ENCODE results near the gene PDCD2L.
A peak's percentile ranks its signal among the peaks of the same experiment; 100 is the strongest.

PDCD2L gene

DNA sequence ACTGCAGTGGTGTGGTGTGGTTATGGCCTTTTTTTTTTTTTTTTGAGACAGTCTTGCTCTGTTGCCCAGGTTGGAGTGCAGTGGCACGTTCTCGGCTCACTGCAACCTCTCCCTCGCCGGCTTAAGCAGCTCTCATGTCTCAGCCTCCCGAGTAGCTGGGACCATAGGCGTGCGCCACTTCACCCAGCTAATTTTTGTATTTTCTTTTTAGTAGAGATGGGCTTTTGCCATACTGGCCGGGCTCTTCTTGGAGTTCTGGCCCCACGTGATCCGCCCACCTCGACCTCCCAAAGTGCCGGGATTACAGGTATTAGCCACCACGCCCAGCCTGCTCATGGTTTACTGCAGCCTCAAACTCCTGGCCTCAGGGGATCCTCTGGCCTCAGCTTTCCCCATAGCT, 7.0 kb downstream of the PDCD2L start:
- Histone ChIP-seq H3K27me3 (replicated peaks) (no peaks in the 10 kb centered on the region), H3K36me3 (replicated peaks) (peaks cover 13% of the 10 kb centered on the region), H3K4me3 (ENCODE audit: low read depth, low read length) (no peak overlapping the region), H3K27ac (no peak overlapping the region)
- no peak for DNase-seq
- in situ Hi-C loops (cut with HindIII; ENCODE audit: low pct_ligation_motif_present, low sequenced_read_pairs) = no loop called here
- TF ChIP-seq, protein P1, sequence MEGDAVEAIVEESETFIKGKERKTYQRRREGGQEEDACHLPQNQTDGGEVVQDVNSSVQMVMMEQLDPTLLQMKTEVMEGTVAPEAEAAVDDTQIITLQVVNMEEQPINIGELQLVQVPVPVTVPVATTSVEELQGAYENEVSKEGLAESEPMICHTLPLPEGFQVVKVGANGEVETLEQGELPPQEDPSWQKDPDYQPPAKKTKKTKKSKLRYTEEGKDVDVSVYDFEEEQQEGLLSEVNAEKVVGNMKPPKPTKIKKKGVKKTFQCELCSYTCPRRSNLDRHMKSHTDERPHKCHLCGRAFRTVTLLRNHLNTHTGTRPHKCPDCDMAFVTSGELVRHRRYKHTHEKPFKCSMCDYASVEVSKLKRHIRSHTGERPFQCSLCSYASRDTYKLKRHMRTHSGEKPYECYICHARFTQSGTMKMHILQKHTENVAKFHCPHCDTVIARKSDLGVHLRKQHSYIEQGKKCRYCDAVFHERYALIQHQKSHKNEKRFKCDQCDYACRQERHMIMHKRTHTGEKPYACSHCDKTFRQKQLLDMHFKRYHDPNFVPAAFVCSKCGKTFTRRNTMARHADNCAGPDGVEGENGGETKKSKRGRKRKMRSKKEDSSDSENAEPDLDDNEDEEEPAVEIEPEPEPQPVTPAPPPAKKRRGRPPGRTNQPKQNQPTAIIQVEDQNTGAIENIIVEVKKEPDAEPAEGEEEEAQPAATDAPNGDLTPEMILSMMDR (IDR thresholded peaks at IDR 0.05; ENCODE audit: low read depth, low read length, missing control alignments) = no peak

DNA sequence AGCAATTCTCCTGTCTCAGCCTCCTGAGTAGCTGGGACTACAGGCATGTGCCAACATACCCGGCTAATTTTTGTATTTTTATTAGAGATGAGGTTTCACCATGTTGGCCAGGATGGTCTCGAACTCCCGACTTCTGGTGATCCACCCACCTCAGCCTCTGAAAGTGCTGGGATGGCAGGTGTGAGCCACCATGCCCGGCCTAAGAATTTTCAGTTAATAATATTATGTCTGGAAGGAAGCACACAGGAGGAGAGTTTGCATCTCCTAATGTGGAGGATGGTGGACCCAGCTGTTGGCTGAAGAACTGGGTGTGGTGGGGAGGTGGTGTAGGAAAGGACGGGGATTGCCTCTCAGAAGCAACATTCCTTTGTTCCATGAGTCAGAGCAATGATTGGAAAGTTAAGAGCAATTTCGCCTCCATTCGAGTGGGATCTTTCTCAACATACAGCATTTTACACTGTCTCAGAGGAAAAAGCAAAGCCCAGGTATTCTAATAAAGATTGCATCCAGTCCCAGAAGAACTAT, 11.9 kb downstream of the PDCD2L start:
- Histone ChIP-seq H3K36me3 (replicated peaks) (peaks cover 5% of the 10 kb centered on the region), H3K4me3 (ENCODE audit: low read depth, low read length) (no peak overlapping the region), H3K27ac (no peak overlapping the region), H3K27me3 (replicated peaks) (no peaks in the 10 kb centered on the region)
- DNase-seq = no peak
- TF ChIP-seq, protein P1 (IDR thresholded peaks at IDR 0.05; ENCODE audit: low read depth, low read length, missing control alignments) = no peak
- in situ Hi-C loops (cut with HindIII; ENCODE audit: low pct_ligation_motif_present, low sequenced_read_pairs) = no loop called here

DNA sequence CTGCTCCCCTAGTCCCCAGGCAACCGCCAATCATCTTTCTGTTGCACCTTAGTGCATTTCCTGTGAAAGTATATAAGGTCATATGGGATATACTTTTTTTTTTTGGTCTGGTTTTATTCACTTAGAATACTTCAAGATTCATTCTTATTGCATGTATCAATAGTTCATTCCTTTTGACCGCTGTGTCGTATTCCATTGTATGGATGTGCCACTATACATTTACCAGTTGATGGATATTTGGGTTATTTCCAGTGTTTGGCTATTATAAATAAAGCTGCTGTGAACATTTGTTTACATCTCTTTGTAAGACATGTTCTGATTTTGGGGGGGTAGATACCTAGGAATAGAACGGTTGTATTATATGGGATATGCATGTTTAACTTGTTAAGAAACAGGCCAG, 14.1 kb downstream of the PDCD2L start:
- in situ Hi-C loops (cut with HindIII; ENCODE audit: low pct_ligation_motif_present, low sequenced_read_pairs) = no loop called here
- no peak for DNase-seq
- H3K4me3 ChIP-seq (ENCODE audit: low read depth, low read length) = no peak overlapping the region
- H3K27ac ChIP-seq = no peak overlapping the region
- H3K36me3 ChIP-seq (replicated peaks) = peaks cover 7% of the 10 kb centered on the region
- H3K27me3 ChIP-seq (replicated peaks) = no peaks in the 10 kb centered on the region
- TF ChIP-seq, protein P1 (IDR thresholded peaks at IDR 0.05; ENCODE audit: low read depth, low read length, missing control alignments) = no peak

DNA sequence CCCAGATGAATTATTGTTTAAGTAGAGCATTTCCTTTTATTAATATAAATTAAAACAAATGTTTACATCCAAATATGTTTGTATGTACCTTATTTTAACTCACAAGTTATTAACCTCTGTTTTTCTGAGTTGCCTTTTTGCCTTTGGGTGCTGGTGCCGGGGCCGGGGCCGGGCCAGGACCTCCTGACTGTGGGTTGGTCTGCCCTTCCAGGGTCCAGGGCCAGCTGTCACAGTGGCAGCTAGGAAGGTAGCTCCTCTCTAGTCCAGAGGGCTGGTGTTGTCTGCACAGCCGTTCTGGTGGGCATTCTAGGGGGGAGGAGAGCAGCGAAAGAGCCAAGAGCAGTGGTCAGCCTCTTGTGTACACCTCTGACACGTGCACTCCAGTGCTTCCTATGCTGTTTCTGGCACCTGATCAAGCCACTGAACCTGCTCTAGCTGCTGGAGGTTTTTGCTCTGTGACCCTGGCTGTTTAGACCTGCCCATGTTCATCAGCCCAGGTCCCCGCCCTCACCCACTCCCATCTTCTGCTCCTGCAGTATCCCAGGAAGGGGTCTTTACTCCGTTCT, 22.0 kb downstream of the PDCD2L start:
- Histone ChIP-seq H3K4me3 (ENCODE audit: low read depth, low read length) (no peak overlapping the region), H3K36me3 (replicated peaks) (peaks cover 2% of the 10 kb centered on the region), H3K27me3 (replicated peaks) (no peaks in the 10 kb centered on the region), H3K27ac (no peak overlapping the region)
- TF ChIP-seq, protein P1 (IDR thresholded peaks at IDR 0.05; ENCODE audit: low read depth, low read length, missing control alignments) = no peak
- no peak for DNase-seq
- in situ Hi-C loops (cut with HindIII; ENCODE audit: low pct_ligation_motif_present, low sequenced_read_pairs) = no loop called here

DNA sequence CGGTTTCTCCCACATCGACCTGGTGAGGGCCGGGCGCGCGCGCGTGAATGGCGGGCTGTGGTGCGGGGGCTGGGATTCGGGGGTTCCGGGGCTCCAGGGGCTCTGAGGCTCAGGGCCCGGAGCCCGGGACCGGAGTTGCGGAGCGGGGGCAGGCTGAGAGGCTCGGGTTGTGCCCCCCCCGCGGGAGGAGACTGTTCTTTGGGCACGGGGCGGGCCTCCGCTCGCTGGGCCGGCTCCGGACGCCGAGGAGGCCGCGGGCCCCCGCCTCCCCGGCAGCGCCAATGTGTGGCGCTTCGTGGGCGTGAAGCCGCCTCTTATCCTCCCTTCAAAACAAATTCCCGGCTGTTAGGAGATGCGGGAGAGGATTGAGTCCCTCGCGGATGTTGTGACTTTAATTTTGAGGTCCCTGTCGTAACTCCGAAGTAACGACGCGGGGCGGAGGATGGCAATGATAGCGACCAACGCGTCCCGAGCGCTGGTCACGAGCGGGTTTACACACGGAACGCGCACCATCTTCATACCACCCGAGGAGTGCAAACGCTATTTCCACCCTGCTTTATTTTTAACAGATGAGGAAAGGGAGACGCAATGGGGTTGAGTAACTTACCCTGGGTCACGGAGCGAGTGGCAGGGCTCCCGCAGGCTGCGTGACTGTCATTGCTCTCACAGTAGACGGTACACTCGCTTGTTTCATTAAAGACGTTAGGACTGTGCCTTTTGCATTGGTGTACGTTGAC, 24.5 kb downstream of the PDCD2L start:
- in situ Hi-C loops (cut with HindIII; ENCODE audit: low pct_ligation_motif_present, low sequenced_read_pairs) = no loop called here
- no peaks in the 10 kb centered on the region for H3K27me3 ChIP-seq (replicated peaks)
- DNase-seq = no peak
- H3K4me3 ChIP-seq (ENCODE audit: low read depth, low read length) = peak overlapping the region; percentile 94
- TF ChIP-seq, protein P1 (IDR thresholded peaks at IDR 0.05; ENCODE audit: low read depth, low read length, missing control alignments) = no peak
- peak overlapping the region; percentile 83 for H3K27ac ChIP-seq
- H3K36me3 ChIP-seq (replicated peaks) = peaks cover under 1% of the 10 kb centered on the region

All from brain microvascular endothelial cell (primary cell).